ENCODE data around the gene PTPN3.

PTPN3 gene

DNA sequence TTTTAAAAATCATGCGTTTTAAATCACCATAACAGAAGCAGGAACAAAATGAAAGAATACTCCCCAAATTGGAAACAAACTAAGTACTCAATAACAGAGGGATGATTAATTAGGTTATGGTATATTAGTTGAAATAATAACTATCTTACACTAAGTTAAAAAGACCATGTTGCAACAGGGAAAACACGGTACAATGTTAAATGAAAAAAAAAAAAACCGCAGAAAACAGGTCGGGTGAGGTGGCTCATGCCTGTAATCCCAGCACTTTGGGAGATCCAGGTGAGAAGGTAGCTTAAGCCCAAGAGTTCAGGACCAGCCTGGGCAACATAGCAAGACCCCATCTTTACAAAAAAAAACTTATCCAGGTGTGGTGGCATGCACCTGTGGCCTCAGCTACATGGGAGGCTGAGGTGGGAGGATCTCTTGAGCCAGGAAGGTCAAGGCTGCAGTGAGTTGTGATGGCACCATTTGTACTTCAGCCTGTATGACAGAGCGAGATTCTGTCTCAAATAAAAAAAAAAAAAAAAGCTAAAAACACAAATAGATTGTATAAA lies 2.4 kb upstream of the PTPN3 start:
- DNase-seq (ENCODE audit: low spot score): no peak

DNA sequence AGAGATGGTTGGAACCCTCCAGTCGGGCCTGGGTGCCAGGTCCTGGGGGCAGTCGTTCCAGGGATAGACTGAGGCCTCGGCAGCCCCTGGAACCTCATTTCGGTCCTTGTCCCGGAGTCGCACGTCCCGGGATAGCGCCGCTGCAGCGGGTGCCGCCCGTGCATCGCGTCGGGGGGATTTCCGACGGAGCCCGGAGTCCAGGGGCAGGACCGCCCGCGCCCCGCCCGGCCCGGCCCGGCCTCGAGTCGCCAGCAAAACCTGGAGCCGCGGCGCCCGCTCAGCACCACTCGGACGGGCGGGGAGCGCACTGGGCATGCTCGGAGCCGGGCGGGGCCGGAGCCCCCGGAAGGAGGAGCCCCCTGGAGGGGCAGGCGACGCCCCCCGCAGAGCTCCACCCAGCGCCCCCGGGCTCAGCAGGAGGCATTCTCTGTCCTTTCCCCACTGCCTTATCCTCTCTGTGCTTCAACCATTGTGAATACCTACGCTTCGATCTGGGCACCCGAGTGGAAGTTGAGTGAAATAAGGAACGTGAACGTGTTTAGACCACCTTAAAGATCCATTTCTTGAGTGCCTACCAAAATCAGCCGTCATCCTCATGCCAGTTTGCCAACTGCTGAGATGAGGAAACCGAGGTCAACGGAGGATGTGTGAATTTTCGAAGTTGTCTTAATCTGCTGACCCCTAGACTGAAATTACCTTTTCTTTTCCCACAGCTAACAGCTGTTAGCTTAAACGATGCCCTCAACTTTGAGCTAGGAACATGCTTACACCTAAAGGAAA lies 1.7 kb upstream of the PTPN3 start:
- no peak for DNase-seq (ENCODE audit: low spot score)

DNA sequence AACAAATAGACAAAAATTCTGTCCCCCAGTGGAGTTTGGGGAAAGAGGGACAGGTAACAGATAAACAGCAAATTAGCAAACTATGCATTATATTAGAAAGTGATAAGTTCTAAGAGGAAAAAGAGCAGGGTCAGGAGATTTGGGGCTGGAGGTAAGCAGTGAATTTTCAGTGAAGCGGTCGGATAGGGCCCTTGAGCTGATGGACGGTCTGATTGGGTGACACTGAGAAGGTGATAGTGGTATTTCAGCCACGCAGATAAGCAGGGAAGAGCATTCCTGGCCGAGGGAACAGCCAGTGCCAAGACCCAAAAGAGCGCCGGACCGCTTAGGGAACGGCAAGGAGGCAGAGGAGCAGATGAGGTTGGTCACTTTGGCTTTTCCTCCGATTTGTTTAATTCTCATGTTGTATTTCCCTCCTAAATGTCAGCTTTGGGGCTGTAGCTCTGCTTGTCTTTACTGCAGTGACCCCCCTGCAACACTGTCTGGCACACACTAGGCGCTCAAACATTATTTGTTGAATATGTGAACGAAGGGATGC lies 1.1 kb upstream of the PTPN3 start:
- no peak for DNase-seq (ENCODE audit: low spot score)

DNA sequence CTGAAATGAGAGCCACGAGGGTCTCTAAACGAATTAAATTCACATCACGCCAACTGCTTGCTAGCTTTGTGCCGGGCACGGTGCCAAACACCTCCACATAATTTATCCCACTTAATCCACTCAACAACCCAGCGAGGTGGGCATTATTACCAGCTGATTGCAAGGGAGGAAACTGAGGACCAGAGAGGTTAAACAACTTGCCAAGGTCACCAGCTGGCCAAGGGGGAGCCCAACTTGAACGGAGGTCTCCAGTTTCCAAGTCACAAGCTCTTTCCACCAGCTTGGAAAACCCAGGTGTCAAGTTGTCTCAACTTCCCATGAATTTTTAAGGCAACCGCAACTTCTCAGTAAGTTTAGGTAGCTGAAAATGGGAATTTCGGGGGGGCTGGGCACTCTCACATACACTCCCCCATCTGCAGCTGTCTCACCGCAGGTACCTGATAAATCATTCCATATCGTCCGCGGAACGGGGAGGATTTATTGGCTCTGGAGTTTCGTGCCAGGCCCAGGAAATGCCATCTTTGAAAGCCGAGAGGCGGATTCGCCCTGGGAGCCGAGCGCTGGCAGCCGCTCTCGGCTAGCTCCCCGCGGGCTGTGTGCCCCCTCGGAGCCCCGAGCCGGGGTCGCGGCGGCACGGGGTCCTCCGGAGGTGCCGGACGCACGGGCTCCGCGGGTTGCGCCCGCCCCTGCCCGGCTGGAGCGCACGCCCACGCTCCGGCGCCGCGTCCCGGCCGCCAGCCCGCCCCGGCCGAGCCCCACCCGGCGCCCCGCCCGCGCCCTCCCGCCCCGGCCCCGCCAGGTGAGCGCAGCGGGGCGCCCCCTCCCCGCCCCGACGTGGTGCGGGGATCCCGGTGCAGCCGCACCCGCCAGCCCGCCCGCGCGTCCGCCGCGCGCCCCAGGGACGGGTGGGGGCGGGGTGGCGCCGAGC lies 617 bp downstream of the PTPN3 start:
- DNase-seq (ENCODE audit: low spot score): peak; percentile 38

DNA sequence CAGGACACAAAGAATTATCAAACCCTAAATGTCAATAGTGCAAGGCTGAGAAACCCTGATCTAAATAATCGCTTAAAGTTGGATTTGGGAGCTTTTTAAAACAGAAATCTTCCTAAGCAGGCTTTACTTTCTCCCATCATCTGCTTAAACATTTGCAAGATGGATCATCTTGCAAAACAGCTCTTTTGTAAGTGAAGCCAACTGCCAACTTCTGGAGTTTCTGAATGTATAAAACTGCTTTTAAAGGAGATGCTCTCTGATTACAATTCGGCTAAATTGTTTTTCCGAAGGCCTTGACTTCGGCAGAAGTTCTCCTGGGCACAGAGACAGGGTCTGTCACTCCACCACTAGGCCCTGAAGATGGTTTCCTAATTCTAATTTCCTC lies 1.3 kb downstream of the PTPN3 start:
- no peak for DNase-seq (ENCODE audit: low spot score)

DNA sequence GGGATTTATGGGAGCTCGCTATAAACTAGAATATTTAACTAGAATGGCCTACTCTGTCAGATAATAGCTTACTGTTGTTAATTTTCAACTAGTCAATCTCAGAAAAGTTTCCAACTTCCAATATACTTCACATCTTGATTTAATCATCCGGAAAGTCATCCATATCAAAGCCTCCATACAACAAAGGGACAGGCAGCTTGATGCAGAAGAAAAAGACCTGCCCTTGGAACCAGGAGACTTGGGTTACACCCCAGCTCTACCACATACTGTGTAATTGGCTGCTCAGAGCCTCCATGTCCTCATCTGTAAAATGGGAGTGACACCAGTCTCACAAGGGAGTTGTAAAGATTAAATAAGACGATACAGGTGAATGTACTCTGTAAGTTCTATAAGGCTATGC lies 1.9 kb downstream of the PTPN3 start:
- no peak for DNase-seq (ENCODE audit: low spot score)

DNA sequence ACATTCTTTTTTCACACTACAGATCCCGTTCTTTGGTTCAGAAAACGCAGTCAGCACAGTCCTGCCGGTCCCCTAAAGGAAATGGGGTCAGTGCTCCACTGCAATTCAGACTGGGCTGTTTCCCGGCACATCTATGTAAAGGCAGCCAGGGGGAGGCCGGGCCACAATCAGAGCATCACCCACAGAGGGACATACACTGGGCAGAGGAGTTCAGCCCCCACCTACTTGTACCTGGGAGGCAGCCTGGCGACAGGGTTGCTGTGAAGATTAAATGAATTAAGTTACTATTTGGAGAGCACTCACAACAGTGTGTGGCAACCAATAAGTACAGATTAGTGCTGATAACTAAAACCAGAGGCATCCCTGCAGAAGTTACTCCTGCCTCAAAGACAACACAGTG lies 4.5 kb downstream of the PTPN3 start:
- DNase-seq (ENCODE audit: low spot score): no peak

DNA sequence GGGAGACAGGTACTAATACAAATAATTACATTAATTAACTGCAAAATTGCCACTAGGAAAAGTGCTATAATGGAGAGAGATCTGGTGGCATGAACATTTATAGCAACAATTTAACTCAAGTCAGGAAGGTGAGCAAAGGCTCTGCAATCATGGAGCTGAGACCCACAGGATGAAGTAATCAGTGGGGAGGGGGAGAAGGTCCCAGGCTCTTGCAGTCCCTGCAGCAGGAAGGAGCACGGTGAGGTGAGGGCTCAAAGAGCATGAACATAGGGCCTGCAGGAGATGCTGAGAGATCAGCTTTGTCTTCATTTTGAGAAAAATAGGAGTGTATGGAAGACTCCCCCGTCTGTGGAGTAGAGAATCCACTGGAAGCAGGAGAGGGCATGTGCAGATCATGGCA lies 6.5 kb downstream of the PTPN3 start:
- DNase-seq (ENCODE audit: low spot score): no peak

DNA sequence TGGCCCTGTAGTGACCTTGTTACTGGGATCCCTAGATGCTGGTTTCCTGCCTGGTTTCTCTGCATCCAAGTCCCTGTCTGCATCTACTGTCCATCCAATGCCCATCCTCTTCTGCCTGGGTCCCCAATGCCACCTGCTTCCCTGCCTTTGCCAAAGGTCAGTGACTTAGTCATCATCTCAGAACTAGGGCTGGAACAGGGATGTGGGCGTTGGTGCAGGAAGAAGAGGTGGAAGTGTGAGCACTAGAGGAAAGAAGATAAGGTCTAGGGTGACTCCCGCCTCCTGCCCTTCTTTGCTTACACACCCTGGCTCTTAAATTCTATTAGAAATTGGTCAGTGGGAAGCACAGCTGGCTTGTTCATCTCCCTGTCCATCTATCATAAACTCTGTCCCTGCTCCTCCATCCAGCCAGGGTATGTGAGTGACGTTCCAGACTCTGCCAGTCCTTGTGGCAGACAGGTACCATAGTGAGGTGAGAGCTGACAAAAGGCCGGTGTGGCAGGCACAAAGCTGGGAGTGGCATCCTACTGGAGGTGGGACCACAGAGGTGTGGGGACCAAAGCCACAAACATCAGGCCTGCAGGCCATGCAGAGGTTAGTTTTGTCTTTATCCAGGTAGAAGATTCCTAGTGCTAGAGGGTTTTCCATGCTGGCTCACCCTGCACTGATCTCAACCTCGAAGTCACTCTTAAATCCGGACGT lies 9.2 kb downstream of the PTPN3 start:
- no peak for DNase-seq (ENCODE audit: low spot score)

DNA sequence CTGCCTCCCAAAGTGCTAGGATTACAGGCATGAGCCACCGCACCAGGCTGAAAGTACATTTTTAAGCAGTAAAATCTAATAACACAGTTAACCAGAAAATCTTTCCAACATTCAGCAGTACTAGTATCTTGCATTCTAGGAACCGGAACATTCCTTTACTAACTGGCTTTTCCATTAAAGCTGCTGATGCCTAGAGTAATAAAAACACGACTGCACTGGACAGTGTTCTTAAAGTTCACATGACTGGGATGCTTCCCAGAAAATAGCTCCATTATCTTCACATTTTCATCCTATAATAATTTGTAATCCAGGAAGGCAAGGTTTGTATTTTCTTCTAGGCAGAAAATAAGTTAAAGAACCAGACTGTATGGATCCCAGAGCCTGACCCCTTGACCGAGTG lies 9.8 kb downstream of the PTPN3 start:
- no peak for DNase-seq (ENCODE audit: low spot score)

DNA sequence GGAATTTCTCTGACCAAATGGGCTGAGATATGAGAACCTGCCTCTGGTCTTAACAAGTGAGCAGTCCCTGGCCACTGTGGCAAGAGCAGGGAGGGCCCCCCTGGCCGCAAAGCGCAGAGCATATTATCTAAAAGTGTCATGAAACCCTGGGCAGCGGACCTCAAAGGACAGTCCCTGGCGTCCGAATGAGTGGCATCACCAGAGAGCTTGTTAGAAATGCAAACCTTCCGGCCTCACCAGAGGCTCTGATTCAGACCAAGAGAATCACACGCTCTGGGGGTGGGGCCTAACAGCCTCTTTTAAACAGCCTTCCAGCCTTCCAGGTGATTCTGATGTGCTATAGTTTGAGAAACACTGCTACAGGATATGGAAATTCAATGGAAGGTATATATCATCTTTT lies 10.9 kb downstream of the PTPN3 start:
- no peak for DNase-seq (ENCODE audit: low spot score)

DNA sequence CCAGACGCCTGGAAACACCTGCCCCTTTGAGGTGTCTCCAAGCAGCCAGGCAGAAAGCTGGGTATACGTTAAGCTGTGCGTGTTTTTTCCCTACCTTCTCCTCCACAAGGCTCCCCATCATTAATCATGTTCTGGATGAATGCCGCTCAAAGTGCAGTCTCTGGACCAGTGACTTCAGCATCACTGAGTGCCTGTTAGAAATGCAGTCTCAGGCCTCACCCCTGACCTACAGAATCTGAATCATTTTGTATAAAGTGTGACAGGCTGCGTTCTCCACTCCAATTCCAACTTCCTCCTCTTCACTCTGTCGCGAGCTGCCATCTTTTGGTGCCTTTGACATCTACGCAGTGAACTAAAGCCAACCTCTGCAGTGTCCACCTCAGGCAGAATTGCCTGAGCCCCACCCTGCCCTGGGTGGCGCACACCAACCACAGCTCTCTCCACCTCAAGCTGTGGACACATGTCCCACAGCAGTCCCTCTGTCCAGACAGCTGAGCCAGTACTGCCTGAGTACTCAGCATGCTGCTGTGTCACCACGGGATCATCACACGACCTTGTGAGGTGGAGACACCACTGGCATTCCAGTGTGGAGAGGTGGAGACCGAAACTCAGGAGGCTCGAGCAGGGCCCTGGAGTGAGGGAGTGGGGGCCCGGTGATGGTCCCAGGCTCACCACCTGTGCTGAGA lies 14.2 kb downstream of the PTPN3 start:
- DNase-seq (ENCODE audit: low spot score): no peak

DNA sequence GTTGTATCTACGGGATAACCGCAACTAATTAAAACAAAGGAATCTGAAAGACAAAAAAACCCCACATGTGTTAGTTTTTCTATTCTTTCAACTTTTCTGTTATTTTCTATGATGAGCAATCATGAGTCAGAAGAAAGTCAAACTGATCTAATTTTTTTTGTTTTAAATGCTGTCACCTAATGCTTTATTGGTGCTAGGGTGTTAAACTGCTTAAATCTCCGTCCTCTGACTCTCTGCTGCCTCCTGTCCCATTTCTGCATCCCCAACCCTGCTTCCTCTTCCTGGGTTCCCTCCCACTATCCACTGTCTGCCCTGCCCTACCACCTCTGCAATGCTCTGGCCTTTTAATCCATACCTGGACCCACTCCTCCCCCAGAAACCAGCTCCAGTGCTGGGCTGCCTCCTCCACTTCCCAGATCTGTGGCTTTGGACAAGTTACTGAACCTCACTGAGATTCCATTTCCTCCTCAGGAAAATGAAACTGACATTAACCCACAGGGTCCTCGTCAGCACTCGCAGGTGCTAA lies 15.7 kb downstream of the PTPN3 start:
- DNase-seq (ENCODE audit: low spot score): no peak

DNA sequence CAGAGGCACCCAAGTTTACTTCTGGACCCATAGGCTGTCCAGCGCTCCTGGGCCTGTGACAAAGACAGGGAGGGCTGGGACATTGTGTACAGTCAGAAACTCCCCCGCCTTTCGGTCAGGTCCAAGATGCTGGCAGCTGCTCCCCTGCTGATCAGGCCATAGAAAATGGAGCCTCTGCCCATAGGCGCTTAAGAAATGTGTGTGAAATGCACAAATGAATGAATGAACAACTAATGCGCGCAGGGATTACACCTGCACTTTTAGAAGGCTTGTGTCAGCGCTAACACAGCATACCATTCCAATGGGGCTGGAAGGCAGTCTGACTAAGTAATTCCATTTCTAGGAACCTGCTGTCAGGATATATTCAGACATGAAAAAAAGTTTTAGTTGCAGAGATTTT lies 16.3 kb downstream of the PTPN3 start:
- no peak for DNase-seq (ENCODE audit: low spot score)

DNA sequence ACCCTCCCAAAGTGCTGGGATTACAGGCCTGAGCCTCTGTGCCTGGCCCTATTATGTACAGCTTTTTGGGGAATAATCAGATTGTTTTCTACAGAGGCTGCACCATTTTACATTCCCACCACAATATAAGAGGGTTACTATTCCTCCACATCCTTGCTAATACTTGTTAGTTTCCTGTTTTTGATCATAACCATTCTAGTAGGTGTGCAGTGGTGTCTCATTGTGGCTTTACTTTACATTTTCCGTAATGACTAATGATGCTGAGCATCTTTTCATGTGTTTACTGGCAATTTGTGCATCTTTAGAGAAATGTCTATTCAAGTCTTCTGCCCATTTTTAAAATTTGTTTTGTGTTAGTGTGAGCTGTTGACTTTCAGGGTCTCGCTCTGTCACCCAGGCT lies 18.3 kb downstream of the PTPN3 start:
- no peak for DNase-seq (ENCODE audit: low spot score)

DNA sequence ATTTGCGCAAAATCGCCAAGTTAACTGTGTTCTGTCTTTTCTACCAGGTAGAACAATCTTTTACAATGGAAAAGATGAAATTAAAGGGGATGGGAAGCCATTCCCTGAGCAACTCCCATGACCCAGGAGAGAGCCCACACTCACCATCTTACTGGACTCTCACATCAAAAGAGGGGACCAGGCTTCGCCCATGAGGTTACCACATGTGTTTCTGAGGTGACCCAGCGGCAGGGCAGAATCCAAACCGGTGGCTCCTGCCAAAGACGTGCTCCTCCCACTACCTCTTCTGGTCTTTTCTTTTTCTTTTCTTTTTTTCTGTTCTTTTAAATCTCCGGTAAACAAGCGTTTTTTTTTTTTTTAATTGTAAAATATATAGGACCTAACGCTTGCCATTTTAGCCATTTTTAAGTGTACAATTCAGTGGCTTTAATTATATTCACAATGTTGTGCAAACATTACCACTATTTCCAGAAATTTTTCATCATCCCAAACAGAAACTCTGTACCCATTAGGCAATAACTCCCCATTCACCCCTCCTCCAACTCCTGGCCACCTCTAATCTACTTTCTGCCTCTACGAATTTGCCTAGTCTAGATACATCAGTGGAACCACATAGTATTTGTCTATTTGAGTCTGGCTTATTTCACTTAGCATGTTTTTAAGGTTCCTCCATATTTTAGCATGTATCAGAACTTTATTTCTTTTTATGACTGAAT lies 19.3 kb downstream of the PTPN3 start:
- no peak for DNase-seq (ENCODE audit: low spot score)

DNA sequence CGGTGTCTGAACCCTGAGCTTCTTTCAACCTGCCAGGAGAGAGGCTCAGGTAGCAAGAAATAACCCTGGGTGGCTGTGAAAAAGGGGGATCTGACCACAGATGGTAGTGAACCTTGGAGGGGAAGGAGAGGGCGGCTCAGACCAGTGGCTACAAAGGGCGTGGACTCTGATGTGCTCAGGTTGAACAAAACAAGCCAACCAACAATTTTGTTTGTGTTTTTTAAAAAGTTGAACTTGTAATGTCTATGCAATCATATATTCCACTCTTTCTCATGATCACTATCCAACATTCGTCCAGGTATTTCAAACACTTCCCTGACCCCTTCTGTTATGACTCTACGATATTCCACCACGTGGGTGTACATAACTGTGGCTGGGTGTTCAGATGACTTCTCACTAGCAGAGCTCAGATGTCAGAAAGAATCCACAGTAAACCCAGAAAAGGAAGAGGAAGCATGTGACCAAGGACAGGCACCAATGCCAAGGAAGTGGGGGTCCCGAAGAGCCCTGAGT lies 20.0 kb downstream of the PTPN3 start:
- DNase-seq (ENCODE audit: low spot score): no peak

DNA sequence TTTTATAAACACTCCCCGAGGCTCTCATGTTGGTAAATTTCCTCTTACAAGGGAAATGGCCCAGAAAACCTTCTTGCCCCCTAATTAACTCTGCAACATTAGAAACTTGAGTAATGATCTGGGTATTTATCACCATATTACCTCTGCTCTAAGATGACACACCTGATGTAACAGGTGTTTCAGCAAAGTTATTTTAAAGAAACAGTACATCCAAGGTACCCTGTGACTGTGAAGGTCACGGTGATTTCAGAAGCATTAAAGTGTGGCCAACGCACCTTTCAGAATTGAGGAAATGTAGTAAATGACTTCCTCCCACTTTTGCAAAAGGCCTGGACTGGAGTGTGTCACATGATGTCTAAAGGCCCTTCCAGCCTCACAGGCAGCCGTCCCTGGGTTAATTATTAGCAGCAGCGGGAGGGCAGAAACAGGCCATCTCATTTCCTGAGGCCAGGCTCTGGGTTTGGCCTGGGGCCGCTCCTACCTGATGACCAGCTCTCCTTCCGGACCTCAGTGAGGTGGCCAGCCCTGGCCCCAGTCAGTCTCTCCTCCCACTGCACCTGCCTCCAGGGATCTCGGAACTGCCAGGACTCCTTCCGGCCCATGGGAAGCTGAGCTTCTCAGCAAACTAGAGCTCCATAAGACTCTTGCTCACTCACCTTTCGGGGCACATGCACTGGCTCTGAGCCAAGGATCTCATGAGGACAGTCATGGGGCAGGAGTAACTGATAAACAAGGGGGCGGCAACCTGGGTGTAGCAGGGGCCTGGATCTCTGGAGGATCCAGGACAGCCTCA lies 20.7 kb downstream of the PTPN3 start:
- DNase-seq (ENCODE audit: low spot score): peak; percentile 89

DNA sequence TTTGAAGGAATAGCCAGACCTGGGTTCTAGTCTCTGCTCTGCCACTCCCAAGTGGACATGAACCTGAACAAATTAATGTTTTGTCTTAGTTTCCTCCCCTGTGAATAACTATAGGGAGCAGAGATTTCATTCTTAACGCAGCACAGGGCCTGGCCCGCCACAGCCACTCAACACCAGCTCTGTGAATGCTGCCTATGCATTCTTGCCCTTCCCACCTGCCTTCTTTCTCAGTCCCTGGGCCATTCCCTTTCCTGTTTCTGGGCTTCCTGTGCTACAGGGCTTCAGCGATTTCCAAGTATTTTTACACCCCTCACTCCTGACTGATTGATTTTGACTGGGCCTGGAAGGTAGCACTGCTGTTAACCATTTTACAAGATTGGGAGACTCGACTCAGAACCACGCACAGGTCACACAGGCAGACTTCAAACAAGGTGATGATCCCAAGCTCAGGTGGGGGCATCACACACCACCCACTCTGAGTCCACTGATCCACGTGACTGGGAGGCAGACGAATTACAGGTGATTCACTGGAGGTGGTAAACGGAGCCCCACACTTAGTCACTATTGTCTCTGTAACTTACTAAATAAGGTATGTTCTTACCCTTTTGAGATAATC lies 21.4 kb downstream of the PTPN3 start:
- DNase-seq (ENCODE audit: low spot score): peak; percentile 32

Measured in LoVo (cell line).